Nephron (organoid): ENCODE results near the gene TMEM141.
"Not testable (repeated sequence)": the region's sequence is repeated elsewhere in the genome, so short reads cannot be mapped to it uniquely, and the experiment has no call there.

Experiments
- H3K27ac Mint-ChIP-seq, 3 experiments: 2 replicates each; pipeline ENCODE4 v1.8.0; 2020; ENCODE audit warnings: mixed read lengths in 3 of 3, mild to moderate bottlenecking in 2 of 3, moderate library complexity in 1 of 3
- H3K27me3 Mint-ChIP-seq: 2 replicates; pipeline ENCODE4 v1.8.0; 2021; ENCODE audit warnings: low read depth, mild to moderate bottlenecking, moderate library complexity, mixed read lengths
- H3K36me3 Mint-ChIP-seq: 2 replicates; pipeline ENCODE4 v1.8.0; 2020; ENCODE audit warnings: low read depth, mixed read lengths
- H3K4me1 Mint-ChIP-seq: 2 replicates; pipeline ENCODE4 v1.8.0; 2020; ENCODE audit warnings: mixed read lengths
- H3K4me3 Mint-ChIP-seq, 3 experiments: 2 replicates each; pipeline ENCODE4 v1.8.0; 2020; ENCODE audit warnings: mild to moderate bottlenecking in 3 of 3, mixed read lengths in 3 of 3, moderate library complexity in 2 of 3
- H3K9me3 Mint-ChIP-seq: 2 replicates; pipeline ENCODE4 v1.8.0; 2020; ENCODE audit warnings: mixed read lengths
- CTCF ChIP-seq, 3 experiments: fragments of 200-600 bp; sonication (generic); IDR thresholded peaks; one replicate each; pipeline ENCODE4 v1.5.0; 2021; ENCODE audit warnings: antibody characterized with exemption in 3 of 3; ENCODE audit not compliant: unreplicated experiment in 3 of 3

Gene TMEM141

DNA sequence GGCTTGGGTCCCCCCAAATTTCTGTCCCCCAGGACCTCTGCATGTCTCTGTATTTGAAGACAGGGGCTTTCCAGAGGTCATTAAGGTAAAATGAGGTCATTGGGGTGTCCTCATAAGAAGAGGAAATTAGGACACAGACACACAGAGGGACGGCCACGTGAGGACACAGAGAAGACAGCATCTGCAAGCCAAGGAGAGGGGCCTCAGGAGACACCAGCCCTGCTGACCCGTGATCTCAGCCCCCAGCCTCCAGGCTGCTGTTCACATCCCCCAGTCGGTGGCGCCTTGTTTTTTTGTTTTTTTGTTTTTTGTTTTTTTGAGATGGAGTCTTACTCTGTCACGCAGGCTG, 3.8 kb downstream of the TMEM141 start:
- H3K4me3 Mint-ChIP-seq: no peak overlapping the region
- peaks cover 5% of the 10 kb centered on the region for H3K36me3 Mint-ChIP-seq
- H3K27me3 Mint-ChIP-seq: peaks cover under 1% of the 10 kb centered on the region
- no peaks in the 10 kb centered on the region for H3K9me3 Mint-ChIP-seq
- peaks cover 31% of the 10 kb centered on the region for H3K4me1 Mint-ChIP-seq
- peak overlapping the region; percentile 60 to 69 (median 66) for H3K27ac Mint-ChIP-seq
- no peak for TF ChIP-seq CTCF (IDR thresholded peaks at IDR 0.05; ENCODE audit: unreplicated experiment in 3 of 3)

DNA sequence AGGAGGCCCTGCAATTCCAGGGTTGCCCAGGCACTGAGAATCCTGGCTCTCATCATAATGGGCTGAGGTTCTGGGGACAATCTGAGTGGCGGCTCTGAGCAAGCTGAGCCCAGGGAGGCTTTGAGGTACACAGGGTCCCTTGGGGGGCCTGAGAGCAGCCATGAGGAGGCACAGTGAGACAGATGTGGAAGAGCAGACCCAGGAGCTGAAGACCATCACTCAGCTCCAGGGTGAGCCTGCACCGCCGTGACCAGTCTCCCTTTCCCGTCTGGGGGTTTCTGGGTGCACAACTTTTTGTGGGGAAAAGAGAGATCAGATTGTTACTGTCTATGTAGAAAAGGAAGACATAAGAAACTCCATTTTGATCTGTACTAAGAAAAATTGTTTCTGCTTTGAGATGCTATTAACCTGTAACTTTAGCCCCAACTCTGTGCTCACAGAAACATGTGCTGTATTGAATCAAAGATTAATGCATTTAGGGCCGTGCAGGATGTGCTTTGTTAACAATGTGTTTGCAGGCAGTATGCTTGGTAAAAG, 5.2 kb downstream of the TMEM141 start, which contains the start of gene CCDC183:
TSS of gene CCDC183 (plus strand) at position 101 of the 537 bp plus-strand sequence. CDS start at position 161, 60 bp downstream.
- H3K36me3 Mint-ChIP-seq: peaks cover 5% of the 10 kb centered on the region
- peak within 1 kb of the TSS; percentile 98 to 100 (median 100) for H3K27ac Mint-ChIP-seq
- peak within 1 kb of the TSS; percentile 63 to 80 (median 75) for H3K4me3 Mint-ChIP-seq
- TF ChIP-seq CTCF (IDR thresholded peaks at IDR 0.05; ENCODE audit: unreplicated experiment in 3 of 3): no peak
- no peaks in the 10 kb centered on the region for H3K9me3 Mint-ChIP-seq
- peaks cover 33% of the 10 kb centered on the region for H3K4me1 Mint-ChIP-seq
- peaks cover 14% of the 10 kb centered on the region for H3K27me3 Mint-ChIP-seq

- H3K4me1 Mint-ChIP-seq: peaks cover 33% of the 10 kb centered on the region
- H3K27ac Mint-ChIP-seq: peak overlapping the region; percentile 98 to 100 (median 100)
- H3K27me3 Mint-ChIP-seq: peaks cover 18% of the 10 kb centered on the region
- H3K9me3 Mint-ChIP-seq, H3K36me3 Mint-ChIP-seq: not testable (repeated sequence)
- peak overlapping the region; percentile 63 to 80 (median 75) for H3K4me3 Mint-ChIP-seq
Measured at GRCh38 chr9:136796775-136797347, 5.7 kb downstream of the TMEM141 start.

GRCh38 chr9:136798708-136799078, 7.5 kb downstream of the TMEM141 start:
- TF ChIP-seq CTCF (IDR thresholded peaks at IDR 0.05; ENCODE audit: unreplicated experiment in 3 of 3): no peak
- Mint-ChIP-seq H3K4me3 (no peak overlapping the region), H3K36me3 (peaks cover under 1% of the 10 kb centered on the region), H3K27me3 (peaks cover 26% of the 10 kb centered on the region), H3K4me1 (peaks cover 33% of the 10 kb centered on the region), H3K27ac (no peak overlapping the region), H3K9me3 (no peaks in the 10 kb centered on the region)

DNA sequence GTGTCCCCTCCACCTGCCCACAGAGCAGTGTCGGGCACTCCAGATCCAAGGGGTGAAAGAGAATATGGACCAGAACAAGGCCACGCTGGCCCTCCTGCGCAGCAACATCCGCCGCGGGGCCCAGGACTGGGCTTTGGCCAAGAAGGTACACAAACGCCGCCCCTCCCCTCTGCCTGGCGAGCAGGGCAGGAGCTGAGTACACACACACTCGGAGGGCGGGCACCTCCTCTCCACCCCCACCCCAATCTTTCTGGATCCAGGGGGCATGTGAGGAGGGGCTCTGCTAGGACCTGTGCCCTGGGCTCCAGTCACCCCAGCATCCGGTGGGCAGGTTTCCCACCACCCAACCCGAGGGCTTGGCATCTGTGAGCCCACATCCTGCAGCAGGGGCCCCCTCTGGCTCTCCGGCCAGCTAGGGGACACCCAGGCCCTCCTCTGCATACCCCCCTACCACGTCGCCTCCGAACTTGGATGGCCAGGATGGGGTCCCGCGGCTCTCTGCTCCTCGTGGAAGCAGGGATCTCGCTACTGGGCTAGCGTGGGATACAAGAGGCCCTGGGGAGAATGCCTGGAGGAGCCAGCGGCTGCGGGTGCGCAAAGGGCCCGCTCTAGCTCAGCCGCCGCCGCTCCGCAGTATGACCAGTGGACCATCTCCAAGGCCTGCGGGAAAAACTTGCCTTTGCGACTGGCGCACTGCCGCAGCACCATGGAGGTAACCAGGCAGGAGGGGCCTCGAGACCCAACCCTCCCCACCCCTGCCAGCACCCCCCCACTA, 8.1 kb downstream of the TMEM141 start:
- no peaks in the 10 kb centered on the region for H3K9me3 Mint-ChIP-seq
- H3K4me3 Mint-ChIP-seq: peak overlapping the region; percentile 4 to 29 (median 6)
- H3K4me1 Mint-ChIP-seq: peaks cover 33% of the 10 kb centered on the region
- peaks cover 26% of the 10 kb centered on the region for H3K27me3 Mint-ChIP-seq
- no peak for TF ChIP-seq CTCF (IDR thresholded peaks at IDR 0.05; ENCODE audit: unreplicated experiment in 3 of 3)
- H3K27ac Mint-ChIP-seq: no peak overlapping the region
- peaks cover 4% of the 10 kb centered on the region for H3K36me3 Mint-ChIP-seq

DNA sequence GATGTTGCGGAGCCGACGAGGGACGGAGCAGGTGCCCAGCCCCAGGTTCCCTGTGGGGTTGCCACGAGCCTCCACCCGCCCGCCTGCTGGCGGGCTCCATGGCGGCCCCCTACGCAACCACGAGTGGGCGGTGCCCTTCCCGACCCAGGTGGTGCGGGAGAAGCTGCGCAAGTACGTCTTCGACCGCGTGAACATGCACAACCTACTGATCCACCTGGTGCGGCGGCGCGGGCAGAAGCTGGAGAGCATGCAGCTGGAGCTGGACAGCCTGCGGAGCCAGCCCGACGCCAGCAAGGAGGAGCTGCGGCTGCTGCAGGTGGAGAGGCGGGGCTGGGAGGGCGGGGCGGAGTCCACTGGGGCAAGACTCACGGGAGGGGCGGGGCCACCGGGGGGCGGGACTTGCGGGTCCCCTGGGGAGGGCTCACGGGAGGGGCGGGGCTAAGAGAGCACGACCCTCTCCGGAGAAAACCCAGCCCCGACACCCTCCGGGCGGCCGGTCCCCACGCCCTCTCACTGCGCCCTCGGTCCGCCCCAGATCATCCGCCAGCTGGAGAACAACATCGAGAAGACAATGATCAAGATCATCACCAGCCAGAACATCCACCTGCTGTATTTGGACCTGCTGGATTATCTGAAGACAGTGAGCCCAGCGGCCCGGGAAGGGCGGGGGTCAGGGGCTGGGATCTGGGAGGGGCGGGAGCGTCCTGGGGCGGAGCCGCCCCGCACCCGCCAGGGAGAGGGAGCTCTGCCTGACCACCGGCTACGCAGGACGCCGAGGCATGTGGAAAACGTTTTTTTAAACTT, 8.9 kb downstream of the TMEM141 start:
- Mint-ChIP-seq H3K27ac (peak overlapping the region; percentile 64 to 89 (median 77)), H3K27me3 (peaks cover 26% of the 10 kb centered on the region), H3K9me3 (no peaks in the 10 kb centered on the region), H3K36me3 (peaks cover 4% of the 10 kb centered on the region), H3K4me3 (peak overlapping the region; percentile 87 to 89 (median 88)), H3K4me1 (peaks cover 30% of the 10 kb centered on the region)
- no peak for TF ChIP-seq CTCF (IDR thresholded peaks at IDR 0.05; ENCODE audit: unreplicated experiment in 3 of 3)
